A673 (cell line): ENCODE results near the gene DAB1.

ENCODE experiments used
- EZH2 ChIP-seq: fragments of 200-600 bp; sonication (generic); IDR thresholded peaks from 2 replicates; pipeline ENCODE4 v1.6.1; 2017; ENCODE audit warnings: borderline replicate concordance, low read depth, mild to moderate bottlenecking, mixed read lengths, antibody characterized with exemption, low read length; ENCODE audit not compliant: poor library complexity, severe bottlenecking
- TF ChIP-seq, protein P1 (sequence below): fragments of 300-800, 200-600 bp; sonication (generic); conservative IDR thresholded peaks from 2 replicates; pipeline ENCODE4 v1.5.1; 2017; ENCODE audit warnings: low read depth, mild to moderate bottlenecking, antibody characterized with exemption, low read length, moderate library complexity, mixed read lengths

GRCh38 chr1:57325536-57325935 is 98.3 kb downstream of the DAB1 start:
- TF ChIP-seq, protein P1, sequence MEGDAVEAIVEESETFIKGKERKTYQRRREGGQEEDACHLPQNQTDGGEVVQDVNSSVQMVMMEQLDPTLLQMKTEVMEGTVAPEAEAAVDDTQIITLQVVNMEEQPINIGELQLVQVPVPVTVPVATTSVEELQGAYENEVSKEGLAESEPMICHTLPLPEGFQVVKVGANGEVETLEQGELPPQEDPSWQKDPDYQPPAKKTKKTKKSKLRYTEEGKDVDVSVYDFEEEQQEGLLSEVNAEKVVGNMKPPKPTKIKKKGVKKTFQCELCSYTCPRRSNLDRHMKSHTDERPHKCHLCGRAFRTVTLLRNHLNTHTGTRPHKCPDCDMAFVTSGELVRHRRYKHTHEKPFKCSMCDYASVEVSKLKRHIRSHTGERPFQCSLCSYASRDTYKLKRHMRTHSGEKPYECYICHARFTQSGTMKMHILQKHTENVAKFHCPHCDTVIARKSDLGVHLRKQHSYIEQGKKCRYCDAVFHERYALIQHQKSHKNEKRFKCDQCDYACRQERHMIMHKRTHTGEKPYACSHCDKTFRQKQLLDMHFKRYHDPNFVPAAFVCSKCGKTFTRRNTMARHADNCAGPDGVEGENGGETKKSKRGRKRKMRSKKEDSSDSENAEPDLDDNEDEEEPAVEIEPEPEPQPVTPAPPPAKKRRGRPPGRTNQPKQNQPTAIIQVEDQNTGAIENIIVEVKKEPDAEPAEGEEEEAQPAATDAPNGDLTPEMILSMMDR = no peak
- no peak for TF ChIP-seq EZH2
